NT2/D1 (cell line): ENCODE measurements around the gene HUNK.

ENCODE experiments used
- SUZ12 ChIP-seq: IDR thresholded peaks from 2 replicates; pipeline ENCODE4 v1.6.1; 2011; ENCODE audit not compliant: insufficient read length, insufficient read depth; ENCODE audit errors: extremely low read depth
- ZNF274 ChIP-seq: IDR thresholded peaks from 2 replicates; pipeline ENCODE4 v1.6.1; 2011; ENCODE audit warnings: mild to moderate bottlenecking, low read depth, low read length

DNA sequence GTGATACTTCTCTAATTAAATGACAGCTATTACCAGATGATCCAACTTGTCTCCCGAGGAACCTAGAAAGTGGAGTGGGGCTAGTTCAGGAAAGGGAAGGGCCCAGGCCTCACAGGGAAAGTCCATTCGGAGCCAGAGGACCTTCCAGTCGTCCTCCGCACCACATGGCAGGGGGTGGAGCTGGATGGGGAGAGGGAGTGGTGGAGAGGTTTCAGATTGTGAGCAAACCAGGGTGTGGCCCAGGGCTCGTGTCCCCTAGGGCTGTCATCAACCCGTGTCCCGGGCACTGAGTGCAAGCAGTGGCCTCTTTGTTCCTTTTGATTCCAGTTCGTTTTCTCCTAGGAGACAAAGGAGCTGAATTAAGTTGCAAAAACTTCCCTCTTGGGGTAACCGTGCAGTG lies 114.9 kb downstream of the HUNK start:
- no peak for TF ChIP-seq ZNF274
- no peak for TF ChIP-seq SUZ12
